HG02938 (cell line): ENCODE data around the gene PCDHB7.
"Not testable (repeated sequence)": the region's sequence is repeated elsewhere in the genome, so short reads cannot be mapped to it uniquely, and the experiment has no call there.

Source experiments
- ATAC-seq: cut with Tn5 transposase; IDR thresholded peaks from one replicate; pipeline ENCODE4 v1.9.1; 2021; ENCODE audit warnings: mild to moderate bottlenecking, moderate library complexity; ENCODE audit not compliant: unreplicated experiment

PCDHB7 gene

GRCh38 chr5:141179876-141180275, 7.4 kb downstream of the PCDHB7 start:
- not testable (repeated sequence) for ATAC-seq

GRCh38 chr5:141180313-141180712, 7.9 kb downstream of the PCDHB7 start:
- no peak for ATAC-seq

GRCh38 chr5:141182248-141182647, 9.8 kb downstream of the PCDHB7 start, which contains the start of gene PCDHB16:
TSS of gene PCDHB16 (plus strand) at chr5:141182387. CDS start at chr5:141182560, 173 bp downstream.
- ATAC-seq, result no peak

GRCh38 chr5:141184117-141184855, 11.8 kb downstream of the PCDHB7 start:
- not testable (repeated sequence) for ATAC-seq

GRCh38 chr5:141186897-141187512, 14.6 kb downstream of the PCDHB7 start, which contains the start of gene PCDHB9:
TSS of gene PCDHB9 (plus strand) at chr5:141187161. CDS start at chr5:141187319, 158 bp downstream.
- no peak for ATAC-seq

GRCh38 chr5:141188682-141189081, 16.2 kb downstream of the PCDHB7 start:
- not testable (repeated sequence) for ATAC-seq

GRCh38 chr5:141189131-141189530, 16.7 kb downstream of the PCDHB7 start:
- ATAC-seq, result not testable (repeated sequence)

- no peak for ATAC-seq
Observed at GRCh38 chr5:141192110-141192725, 19.8 kb downstream of the PCDHB7 start, which contains the start of gene PCDHB10. TSS of gene PCDHB10 (plus strand) at chr5:141192353. CDS start at chr5:141192553, 200 bp downstream.

- ATAC-seq, result not testable (repeated sequence)
Observed at GRCh38 chr5:141194332-141194731, 21.9 kb downstream of the PCDHB7 start.

GRCh38 chr5:141196363-141196762, 23.9 kb downstream of the PCDHB7 start:
- ATAC-seq, result no peak

GRCh38 chr5:141199359-141200235, 27.2 kb downstream of the PCDHB7 start, which contains the start of gene PCDHB11:
TSS of gene PCDHB11 (plus strand) at chr5:141199627. CDS start at chr5:141199775, 148 bp downstream.
- ATAC-seq, result no peak

GRCh38 chr5:141201126-141201525, 28.7 kb downstream of the PCDHB7 start:
- ATAC-seq, result not testable (repeated sequence)

- not testable (repeated sequence) for ATAC-seq
Observed at GRCh38 chr5:141201646-141202045, 29.2 kb downstream of the PCDHB7 start.

GRCh38 chr5:141208478-141208877, 36.0 kb downstream of the PCDHB7 start, which contains the start of gene PCDHB12:
TSS of gene PCDHB12 (plus strand) at chr5:141208719. CDS start at chr5:141208908, 189 bp downstream.
- no peak for ATAC-seq

GRCh38 chr5:141210281-141210680, 37.8 kb downstream of the PCDHB7 start:
- not testable (repeated sequence) for ATAC-seq

GRCh38 chr5:141210849-141211248, 38.4 kb downstream of the PCDHB7 start:
- not testable (repeated sequence) for ATAC-seq

GRCh38 chr5:141213656-141214339, 41.4 kb downstream of the PCDHB7 start, which contains the start of gene PCDHB13:
TSS of gene PCDHB13 (plus strand) at chr5:141213919. CDS start at chr5:141214124, 205 bp downstream.
- not testable (repeated sequence) for ATAC-seq

- ATAC-seq, result not testable (repeated sequence)
Observed at GRCh38 chr5:141214583-141214982, 42.1 kb downstream of the PCDHB7 start.

GRCh38 chr5:141215504-141215903, 43.1 kb downstream of the PCDHB7 start:
- ATAC-seq, result not testable (repeated sequence)
